SK-N-DZ (cell line): Measurements from ENCODE around the gene CDK6.

Source experiments
- DNase-seq: peaks from one replicate; pipeline ENCODE4 v3.0.0-alpha.2; 2015; ENCODE audit warnings: low spot score

CDK6 gene

DNA sequence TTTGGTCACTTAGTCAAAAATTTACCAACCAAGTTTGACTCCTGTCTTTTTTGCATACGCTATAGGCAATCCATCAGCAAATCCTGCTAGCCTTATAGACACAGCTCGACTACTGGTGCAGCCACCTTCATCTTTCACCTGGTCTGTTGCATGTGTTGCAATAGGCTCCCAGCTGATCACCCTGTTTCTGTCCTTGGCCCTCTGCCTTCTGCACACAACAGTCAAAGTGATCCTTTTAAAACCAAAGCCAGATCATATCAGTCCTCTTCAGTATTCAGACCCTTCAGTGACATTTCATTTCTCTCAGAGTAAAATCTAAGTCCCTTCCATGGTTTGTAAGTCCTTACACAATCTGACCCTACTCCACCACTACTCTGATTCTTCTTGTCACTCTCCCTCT, 10.9 kb upstream of the CDK6 start:
- DNase-seq, result no peak

GRCh38 chr7:92845736-92846135, 9.4 kb upstream of the CDK6 start:
- no peak for DNase-seq

DNA sequence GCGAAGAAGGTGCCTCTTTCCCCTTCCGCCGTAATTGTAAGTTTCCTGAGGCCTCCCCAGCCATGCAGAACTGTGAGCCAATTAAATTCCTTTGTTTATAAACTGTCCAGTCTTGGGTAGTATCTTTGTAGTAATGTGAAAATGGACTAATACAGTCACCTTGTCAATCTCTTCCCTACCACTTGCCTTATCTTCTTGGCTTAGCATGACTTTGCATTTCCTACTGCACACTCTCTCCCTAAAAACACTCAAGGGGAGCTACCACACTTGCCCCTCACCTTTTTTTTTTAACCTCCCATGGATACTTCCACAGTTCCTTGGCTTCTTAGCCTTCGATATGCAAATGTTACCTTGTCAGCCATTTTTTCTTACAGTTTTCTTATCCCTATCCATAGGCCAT, 7.4 kb upstream of the CDK6 start:
- no peak for DNase-seq

GRCh38 chr7:92843034-92843760, 6.8 kb upstream of the CDK6 start:
- no peak for DNase-seq

GRCh38 chr7:92841192-92841591, 4.8 kb upstream of the CDK6 start:
- DNase-seq, result no peak

DNA sequence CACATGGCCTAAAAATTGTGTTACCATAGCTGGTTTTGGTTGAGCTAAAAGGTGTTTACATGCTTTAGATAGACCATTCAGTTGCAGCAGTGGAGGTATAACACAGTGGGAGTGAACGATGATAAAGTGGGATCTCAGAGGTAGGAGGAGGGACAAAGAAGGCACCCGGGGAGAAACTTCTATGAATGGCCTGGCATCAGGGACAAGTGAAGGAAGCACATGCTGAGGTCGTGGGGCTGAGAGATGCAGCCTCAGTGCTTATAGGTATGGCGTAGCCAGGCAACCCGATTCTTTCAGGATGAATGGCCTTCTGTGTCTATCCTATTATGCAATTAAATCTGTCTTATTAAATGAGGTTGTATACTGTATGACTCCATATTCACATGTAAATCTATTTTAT, 3.9 kb upstream of the CDK6 start:
- peak; percentile 37 for DNase-seq

- no peak for DNase-seq
These were observed 3.5 kb upstream of the CDK6 start for GRCh38 chr7:92839901-92840300.

DNA sequence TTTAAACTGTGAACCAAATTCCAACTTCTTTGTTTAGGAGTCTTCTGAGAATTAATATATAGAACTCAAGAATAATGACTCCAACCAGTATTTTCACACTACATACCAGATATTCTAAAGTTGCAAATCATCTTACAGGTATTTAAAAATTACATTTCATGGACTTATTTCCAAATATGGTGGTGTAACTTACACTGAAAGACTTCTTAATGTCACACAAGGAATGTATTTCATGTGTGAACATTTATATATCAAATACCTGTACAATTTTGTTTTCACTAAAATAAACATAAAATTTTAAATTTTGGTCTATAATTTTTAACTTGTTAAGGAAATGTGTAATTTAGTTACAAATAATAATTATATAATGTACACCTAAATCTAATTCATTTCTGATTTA, 2.6 kb upstream of the CDK6 start:
- no peak for DNase-seq

DNA sequence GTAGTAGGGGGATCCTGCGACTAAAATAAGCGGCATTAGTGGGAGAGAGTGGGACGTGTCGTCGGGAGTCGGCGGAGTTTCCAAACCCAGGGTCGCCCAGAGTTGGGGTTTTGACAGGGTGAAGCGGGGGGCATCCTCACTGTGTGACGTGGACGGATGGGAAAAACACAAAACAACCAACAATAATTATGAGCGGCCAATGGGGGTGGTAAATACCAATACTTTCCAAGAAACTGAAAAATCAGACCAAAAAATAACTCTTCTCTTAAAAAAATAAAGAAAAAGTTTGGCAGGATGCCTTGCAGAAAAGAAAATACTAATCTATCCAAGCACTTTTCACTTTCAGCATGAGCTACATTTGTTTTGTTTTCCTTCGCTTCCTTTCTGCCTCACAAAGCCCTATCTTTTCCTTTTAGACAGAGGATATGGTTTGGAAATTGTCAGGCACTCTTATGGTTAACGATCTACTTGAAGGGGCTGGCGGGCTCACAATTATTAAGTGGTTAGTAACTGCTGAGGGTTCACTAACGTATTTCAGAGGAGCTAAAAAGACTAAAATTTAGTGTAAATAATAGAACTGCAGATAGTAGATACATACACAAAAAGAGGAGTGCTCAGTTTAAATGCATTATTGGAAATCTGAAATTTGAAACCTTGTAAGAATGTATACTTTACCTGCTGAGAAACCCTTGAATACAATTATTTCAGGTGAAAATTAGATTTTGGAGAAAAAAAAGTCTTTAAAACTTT, 802 bp upstream of the CDK6 start:
- DNase-seq, result no peak

- peak; percentile 57 for DNase-seq
These were observed 403 bp downstream of the CDK6 start for GRCh38 chr7:92835851-92836488.

DNA sequence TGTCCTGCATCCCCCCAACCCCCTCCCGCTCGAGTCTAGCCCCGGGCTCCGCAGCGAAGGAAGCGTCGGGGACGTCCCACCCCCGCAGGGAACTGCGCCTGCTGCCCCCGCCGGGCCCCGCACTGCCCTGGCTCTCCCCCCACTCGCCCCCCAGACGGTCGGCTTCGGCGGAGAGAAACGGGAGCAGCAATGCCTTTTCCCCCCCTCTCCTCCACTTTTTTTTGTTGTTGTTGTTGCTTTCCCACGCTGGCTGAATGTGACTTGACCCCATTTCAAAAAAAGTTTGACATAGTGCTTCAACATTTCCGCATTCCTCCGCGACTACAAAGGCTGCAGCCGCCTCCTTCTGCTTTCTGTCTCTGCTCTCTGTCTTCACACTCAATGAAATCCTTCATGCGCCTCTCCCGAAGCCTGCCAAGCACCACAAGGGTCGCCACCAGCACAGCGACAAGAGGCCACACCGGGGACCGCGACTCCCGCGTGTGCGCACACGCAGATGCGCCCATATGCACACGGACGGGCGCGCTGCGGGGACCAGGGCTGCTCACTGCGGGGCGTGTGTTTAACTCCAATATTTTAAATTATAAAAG, 1.0 kb downstream of the CDK6 start:
- DNase-seq, result peak; percentile 79

DNA sequence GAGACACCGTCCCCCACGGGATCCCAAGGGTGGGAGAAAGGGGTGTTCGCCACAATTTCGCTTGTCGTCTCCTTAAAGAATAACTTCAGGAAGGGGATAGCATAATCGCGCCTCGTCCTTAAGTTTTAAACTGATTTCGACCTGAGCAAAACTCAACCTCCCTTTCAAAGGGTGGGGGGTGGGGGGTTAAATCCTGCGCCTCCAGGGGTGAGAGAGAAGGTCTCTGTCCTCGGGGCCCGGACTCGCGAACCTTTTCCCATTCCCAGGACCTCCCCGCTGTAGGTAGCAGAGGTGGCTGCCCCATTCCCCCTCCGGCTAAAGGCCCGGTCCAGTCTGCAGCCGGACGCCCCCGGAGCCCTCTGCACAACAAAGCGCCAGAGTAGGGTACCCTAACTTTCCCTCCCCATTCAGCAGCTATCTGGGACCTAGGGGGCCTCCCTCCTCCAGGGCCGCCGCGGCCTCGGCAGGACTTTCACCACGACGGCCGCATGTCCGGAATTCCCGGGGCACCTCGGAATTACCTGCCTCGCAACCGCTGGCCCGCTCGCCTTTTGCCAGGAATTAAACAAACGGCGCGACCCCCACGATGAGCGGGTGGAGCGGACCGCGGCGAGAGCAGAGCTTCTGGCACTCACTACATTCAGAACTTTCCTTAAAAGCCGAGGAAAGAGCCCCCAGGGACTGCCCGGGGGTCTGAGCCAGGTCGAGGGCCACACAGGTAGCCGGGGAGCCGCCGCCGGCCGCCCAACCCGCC, 1.7 kb downstream of the CDK6 start:
- DNase-seq, result peak; percentile 35

DNA sequence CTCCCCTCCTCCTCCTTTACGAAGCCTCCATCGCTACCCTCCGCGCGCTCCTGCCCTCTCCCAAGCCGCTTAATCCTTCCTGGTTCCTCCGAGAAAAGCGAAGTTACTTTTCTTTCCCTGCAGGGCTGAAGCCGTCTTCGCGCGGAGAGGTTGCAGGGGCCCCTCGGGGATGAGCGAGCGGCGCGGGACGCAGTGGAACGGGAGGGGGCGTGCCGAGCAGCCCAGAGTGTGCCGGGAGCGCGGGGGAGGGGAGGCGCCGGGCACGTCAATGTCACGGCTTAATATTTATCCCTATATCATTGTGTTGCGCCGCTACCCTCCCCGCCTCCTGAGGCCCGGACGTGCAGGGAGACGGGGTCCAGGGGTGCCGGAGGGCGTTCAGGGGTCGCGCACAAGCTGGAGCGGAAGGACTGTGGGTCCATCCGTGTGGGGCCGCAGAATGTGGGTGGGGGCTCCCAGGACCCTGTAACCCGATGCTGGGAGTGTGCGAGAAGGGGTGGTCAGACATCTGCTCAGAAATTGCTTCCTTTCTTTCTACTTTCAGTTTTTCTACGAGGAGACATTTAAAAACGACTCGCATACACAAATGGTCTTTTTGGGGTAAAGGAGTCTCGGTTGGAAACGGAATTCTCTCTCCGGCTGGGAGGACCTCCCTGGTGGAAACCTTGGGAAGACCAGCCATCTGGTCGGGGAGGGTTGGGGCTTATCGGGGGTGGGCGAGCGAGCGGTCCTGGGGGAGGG, 2.4 kb downstream of the CDK6 start:
- peak; percentile 81 for DNase-seq

DNA sequence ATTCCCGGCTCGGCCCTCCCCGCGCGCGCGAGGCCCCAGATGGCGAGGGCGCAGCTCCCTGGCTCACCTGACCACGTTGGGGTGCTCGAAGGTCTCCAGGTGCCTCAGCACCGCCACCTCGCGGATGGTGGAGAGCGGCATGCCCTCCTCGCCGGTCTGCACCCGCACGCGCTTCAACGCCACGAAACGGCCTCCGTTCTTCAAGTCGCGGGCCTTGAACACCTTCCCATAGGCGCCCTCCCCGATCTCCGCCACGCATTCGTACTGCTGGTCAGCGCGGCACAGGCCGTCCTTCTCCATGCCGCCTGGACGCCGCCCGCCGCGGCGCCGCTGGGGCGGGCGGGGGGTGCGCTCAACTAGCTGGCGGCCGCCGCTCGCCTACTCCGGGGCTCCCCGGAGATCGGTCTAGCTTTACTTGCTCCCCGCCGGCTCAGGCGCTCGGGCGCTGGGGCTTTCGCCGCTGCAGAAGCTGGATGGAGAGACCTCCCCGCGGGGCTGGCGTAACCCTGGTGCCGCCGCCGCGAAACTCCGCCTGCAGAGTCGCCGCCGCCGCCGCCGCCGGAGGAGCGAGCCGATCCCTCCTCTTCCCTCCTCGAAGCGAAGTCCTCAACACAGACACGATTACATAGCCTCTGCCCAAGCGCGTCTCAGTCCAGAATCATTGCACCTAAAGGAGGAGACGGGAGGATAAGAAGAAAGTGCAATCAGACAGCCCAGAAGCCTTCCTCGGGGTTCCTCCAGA, 3.2 kb downstream of the CDK6 start:
- peak; percentile 87 for DNase-seq

DNA sequence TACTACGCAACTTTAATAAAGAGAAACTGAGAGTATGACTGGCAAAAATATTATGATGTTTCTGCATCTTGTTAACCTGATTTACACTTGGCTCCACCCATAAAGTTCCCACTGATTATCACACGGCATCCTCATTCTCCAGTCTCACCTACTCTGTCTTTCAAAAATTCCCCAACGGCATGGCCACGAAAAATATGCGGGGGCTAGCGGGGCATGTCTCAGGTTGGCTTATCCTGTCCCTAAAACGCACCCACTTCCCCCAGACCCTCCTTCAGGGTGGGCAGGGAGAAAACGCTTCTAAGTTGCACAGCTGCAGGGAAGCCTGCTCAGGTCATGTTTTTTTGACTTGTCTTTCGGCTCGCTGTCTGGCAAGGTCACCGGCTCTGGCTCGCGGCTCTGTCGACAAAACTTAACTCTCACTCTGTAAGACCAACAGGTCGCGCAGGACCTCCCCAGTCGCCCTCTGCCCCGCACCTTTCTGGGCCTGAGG, 3.8 kb downstream of the CDK6 start:
- peak; percentile 44 for DNase-seq

- peak; percentile 40 for DNase-seq
These were observed 4.4 kb downstream of the CDK6 start for GRCh38 chr7:92831716-92832533.

DNA sequence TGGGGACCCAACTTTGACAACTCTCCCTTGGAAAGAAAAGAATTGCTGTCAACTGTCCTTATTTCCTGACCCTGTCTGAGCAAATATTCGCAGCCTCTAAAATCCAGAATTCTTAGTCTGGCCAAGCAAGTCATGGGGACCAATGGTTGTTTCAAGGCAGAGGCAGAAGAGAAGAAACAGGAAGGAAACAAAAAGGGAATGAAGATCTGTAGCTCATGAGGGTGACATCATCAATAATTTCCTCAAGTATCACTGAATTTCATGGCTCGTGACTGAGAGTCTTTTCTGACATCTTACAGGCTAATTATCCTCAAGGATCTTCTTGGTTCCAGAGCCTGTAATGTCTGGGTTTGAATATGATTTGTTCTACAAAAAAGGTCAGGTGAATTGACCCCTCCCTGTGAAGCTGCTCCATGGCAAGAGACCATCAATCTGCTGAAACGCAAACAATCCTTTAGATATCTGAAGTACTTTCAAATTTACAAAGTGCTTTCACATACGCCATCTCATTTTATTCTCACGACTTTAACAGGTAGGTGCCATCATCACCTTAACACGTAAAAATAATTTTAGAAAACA, 5.8 kb downstream of the CDK6 start:
- peak; percentile 76 for DNase-seq

DNA sequence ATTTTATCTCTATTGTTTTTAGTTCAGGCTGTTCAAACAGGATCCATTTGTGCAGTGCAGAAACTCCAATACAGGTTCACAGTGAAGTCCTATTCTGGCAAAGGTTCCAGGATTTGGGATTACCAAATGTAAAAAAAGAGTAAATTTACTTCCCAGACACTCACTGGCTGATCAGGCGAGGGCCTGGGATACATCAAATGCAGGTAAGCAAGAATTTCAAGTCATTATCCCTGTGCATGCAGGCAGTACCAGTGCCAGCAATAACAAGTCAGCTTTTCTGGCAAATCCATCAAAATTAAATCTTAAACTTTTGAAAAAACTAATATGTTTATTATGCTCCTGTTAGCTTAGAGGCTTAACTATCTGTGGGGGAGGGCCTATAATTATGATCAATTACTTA, 6.3 kb downstream of the CDK6 start:
- DNase-seq, result peak; percentile 66
